AG09319 (cell line): ENCODE results near the gene ABCB9.

Experiments
- DNase-seq: peaks from one replicate; pipeline ENCODE4 v3.0.0-alpha.2; 2010; ENCODE audit warnings: low read depth; ENCODE audit errors: extremely low read depth
- TF ChIP-seq, protein P1 (sequence below): IDR thresholded peaks from 2 replicates; pipeline ENCODE4 v1.5.1; 2011; ENCODE audit warnings: low read depth, mild to moderate bottlenecking, inconsistent platforms, low read length, moderate library complexity

Gene ABCB9

DNA sequence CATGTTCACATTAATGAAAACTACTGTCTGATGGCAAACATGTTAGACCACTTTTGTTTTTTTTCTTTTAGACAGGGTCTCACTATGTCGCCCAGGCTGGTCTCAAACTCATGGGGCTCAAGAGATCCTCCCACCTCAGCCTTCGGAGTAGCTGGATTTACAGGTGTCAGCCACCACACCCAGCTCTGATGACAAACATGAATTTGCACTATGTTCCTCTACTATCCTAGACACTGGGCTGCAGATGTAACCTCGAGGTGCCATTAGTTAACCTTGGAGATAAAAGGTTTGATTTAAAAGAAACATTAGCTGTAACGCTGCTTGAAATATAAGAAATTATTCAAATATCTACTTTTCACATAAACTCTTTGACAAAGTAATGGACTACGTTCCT is 78.4 kb downstream of the ABCB9 start:
- TF ChIP-seq, protein P1, sequence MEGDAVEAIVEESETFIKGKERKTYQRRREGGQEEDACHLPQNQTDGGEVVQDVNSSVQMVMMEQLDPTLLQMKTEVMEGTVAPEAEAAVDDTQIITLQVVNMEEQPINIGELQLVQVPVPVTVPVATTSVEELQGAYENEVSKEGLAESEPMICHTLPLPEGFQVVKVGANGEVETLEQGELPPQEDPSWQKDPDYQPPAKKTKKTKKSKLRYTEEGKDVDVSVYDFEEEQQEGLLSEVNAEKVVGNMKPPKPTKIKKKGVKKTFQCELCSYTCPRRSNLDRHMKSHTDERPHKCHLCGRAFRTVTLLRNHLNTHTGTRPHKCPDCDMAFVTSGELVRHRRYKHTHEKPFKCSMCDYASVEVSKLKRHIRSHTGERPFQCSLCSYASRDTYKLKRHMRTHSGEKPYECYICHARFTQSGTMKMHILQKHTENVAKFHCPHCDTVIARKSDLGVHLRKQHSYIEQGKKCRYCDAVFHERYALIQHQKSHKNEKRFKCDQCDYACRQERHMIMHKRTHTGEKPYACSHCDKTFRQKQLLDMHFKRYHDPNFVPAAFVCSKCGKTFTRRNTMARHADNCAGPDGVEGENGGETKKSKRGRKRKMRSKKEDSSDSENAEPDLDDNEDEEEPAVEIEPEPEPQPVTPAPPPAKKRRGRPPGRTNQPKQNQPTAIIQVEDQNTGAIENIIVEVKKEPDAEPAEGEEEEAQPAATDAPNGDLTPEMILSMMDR, result no peak
- no peak for DNase-seq

DNA sequence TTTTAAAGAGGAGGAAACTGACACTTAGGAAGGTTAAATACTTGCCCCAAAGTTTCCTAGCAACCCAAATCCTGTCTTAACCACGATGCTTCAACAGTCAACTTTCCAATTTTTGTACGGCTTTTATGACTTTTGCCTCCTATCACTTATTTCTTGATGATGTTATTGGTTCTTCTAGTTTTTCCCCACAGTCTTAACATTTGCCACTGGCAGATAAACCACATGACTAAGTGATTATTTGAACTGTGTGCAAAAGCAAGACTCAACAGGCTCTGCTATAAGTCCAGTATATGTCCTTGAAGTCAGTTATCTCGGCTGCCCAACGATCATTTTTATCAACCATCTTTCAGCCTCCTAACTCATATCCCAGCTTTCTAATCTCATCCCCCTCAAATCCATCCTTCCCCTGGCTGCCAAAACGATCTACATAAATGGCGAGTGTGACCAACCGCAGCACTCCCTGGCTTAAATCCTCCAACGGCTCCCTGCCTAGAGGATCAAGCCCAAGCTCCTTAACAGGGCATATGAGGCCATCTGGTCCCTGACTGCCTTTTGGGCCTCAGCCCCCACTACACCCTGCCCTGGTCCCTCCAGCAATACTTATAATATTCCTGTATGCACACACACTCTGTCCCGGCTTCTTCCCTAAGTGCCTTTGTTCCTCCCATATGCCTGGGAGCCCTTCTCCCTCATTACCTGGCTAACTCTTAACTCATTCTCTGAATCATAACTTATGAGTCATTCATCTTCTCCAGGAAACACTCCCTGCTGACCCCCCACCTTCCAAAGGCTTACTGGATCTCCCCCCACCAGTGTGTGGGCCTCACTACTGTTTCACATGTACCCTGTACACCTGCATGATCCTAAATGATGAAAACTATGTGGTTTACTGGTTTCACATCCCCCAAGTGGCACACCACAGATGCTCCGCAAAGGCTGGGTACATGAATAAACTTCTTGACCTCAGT is 79.1 kb downstream of the ABCB9 start:
- DNase-seq, result no peak
- TF ChIP-seq, protein P1, result no peak

DNA sequence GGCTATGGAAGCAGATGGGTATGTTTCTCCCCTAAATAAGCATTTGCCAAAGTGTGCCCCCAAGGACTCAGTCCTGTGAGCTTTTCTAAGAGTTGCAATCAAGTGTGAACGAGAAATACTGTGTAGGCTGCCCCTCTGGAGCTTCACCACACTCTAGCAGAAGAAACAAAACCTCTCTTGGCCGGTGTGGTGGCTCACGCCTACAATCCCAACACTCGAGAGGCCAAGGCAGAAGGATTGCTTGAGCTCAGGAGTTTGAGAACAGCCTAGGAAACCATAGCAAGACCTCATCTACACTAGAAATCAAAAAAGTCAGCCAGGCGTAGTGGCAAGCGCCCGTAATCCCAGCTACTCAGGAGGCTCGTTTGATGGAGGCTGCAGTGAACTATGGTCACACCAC is 80.1 kb downstream of the ABCB9 start:
- TF ChIP-seq, protein P1, result no peak
- DNase-seq, result no peak

DNA sequence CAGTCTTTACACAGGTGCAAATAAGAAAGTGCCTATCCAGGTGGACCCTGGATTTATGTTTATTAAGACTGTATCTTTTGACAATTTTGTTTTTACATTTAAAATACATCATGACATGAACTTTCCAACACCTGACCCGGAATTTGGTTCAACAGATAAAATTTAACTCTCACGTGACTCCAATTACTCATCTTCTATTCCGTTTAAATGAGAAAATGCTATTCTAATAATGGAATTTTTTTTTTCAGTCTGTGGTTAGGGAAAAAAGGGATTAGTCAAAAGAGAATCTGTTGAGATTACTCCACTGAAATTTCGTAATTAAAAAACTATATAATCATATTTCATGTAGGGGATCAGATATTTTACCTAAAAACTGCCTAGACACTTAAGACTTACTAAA is 81.4 kb downstream of the ABCB9 start:
- DNase-seq, result no peak
- TF ChIP-seq, protein P1, result no peak

DNA sequence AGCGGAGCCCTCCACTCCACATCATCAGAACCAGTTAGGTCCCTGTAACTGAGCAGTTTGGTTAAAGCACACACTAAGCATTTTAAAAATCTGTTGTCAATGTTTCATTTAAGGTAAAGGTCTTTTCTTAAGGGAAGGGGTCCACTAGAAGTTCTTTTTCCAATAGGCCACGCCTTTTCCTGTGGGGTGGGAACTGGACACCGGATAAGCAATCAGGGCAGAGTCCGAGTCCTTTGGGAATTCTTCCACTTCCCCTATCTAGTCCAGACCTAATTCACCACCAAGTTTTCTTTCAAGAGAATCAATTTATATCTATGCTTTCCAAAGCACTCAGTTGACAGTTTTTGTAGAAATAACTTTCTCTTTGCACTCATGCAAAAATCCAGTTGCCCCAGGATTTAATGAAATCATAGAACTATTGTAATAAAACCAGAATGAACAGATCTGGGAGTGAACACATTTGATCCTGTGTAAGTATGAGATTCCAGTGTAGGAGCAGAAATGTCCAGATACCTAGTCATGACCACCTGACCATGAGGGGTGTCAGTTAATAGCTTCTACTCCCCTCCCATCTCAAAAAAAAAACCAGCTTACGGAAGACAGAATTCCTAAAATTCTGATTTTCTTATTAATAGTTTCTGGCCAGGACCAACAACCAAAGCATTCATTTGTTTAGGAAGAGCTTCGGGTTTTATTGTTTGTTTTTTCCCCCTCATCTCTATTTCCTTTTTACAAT is 82.0 kb downstream of the ABCB9 start:
- TF ChIP-seq, protein P1, result no peak
- DNase-seq, result no peak

DNA sequence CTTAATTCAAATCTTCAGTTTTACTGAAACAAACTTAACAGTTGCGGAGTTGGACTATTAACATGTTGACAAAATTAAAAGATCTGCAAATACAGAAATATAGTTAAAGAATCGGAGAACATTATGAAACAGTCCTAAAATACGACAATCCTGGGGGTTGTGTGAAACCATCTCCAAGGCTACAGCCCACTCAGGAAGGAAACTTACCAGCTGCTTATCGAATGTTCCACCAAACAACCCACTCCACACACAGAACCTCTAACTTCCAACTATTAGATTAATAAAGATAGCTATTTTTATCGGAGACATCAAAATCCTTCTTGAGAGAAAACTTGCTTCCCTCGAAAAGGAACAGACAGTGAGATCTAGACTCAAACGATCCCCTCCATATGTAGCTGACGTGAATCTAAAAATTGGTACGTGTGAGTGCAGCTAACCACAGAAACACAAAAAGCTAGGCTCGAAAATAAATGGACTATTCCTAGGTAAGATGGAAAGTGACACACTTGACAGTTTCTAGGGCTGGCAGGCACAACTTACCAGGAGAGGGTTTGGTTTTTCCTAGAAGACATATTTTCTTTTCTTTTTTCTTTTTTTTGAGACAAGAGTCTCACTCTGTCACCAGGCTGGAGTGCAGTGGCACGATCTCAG is 83.2 kb downstream of the ABCB9 start:
- DNase-seq, result no peak
- TF ChIP-seq, protein P1, result no peak
